SK-MEL-5 (cell line): ENCODE measurements around the gene IMPG2. TPM values are rescaled to one million over a fixed set of nuclear protein-coding genes. Genes with fewer than 3 reads are reported as not detected.

Source experiments
- total RNA-seq: library from RNA; depleted of rRNA; stranded (reverse); fragments of >200 nt; shearing (Covaris generic); gene quantifications from 2 replicates; pipeline ENCODE4 v1.2.3, GENCODE V29; 2014; rRNA removed

Gene IMPG2
- total RNA-seq, 1 experiment from 2014 or later: 0.03 TPM

Other genes starting within 250 kb of the IMPG2 start
- gene SENP7, start 192.6 kb upstream of the IMPG2 start, total RNA-seq: 10.7 and 12.1 TPM in 2 replicates
- 70.4 and 77.5 TPM in 2 replicates for gene TRMT10C, start 241.3 kb upstream of the IMPG2 start, total RNA-seq